H9 (cell line): ENCODE results near the gene TULP3. TPM values are rescaled to one million over a fixed set of nuclear protein-coding genes. Genes with fewer than 3 reads are reported as not detected.

Experiments used
- DNase-seq: peaks from one replicate; pipeline ENCODE4 v3.0.0-alpha.2; 2017
- H2AFZ ChIP-seq: one replicate; pipeline ENCODE4 v1.6.1; 2013; ENCODE audit warnings: mild to moderate bottlenecking, low read length, control low read depth, moderate library complexity
- H2AK5ac ChIP-seq: 2 replicates; pipeline ENCODE4 v1.6.1; 2013; ENCODE audit warnings: low read length, control low read depth, mixed read lengths; ENCODE audit not compliant: insufficient read length
- H2BK120ac ChIP-seq: one replicate; pipeline ENCODE4 v1.6.1; 2013; ENCODE audit warnings: low read depth, mild to moderate bottlenecking, low read length, control low read depth, inconsistent platforms; ENCODE audit not compliant: poor library complexity, severe bottlenecking
- H2BK12ac ChIP-seq: 2 replicates; pipeline ENCODE4 v1.6.1; 2013; ENCODE audit warnings: low read length, control low read depth, mixed read lengths, low read depth; ENCODE audit not compliant: insufficient read length
- H2BK15ac ChIP-seq: 2 replicates; pipeline ENCODE4 v1.6.1; 2013; ENCODE audit warnings: low read depth, low read length, control low read depth
- H2BK20ac ChIP-seq: one replicate; pipeline ENCODE4 v1.6.1; 2013; ENCODE audit warnings: low read depth, mild to moderate bottlenecking, low read length, control low read depth, inconsistent platforms; ENCODE audit not compliant: poor library complexity, severe bottlenecking
- H2BK5ac ChIP-seq: 2 replicates; pipeline ENCODE4 v1.6.1; 2013; ENCODE audit warnings: low read length, control low read depth, mixed read lengths; ENCODE audit not compliant: insufficient read length
- H3K14ac ChIP-seq: 2 replicates; pipeline ENCODE4 v1.6.1; 2013; ENCODE audit warnings: low read length, control low read depth; ENCODE audit not compliant: insufficient read depth
- H3K18ac ChIP-seq: 2 replicates; pipeline ENCODE4 v1.6.1; 2013; ENCODE audit warnings: low read depth, mild to moderate bottlenecking, mixed read lengths, low read length, control low read depth; ENCODE audit not compliant: insufficient read length
- H3K23ac ChIP-seq: 2 replicates; pipeline ENCODE4 v1.6.1; 2013; ENCODE audit warnings: low read length, control low read depth, mixed read lengths, low read depth; ENCODE audit not compliant: insufficient read length
- H3K23me2 ChIP-seq: 2 replicates; pipeline ENCODE4 v1.6.1; 2013; ENCODE audit warnings: low read depth, mild to moderate bottlenecking, mixed read lengths, low read length, control low read depth; ENCODE audit not compliant: insufficient read length, poor library complexity, severe bottlenecking
- H3K27ac ChIP-seq: 2 replicates; pipeline ENCODE4 v1.5.1; 2013; ENCODE audit warnings: low read length, control low read depth, mixed read lengths, low read depth; ENCODE audit not compliant: insufficient read length
- H3K27me3 ChIP-seq: 2 replicates; pipeline ENCODE4 v1.6.1; 2013; ENCODE audit warnings: low read length, control low read depth, inconsistent platforms; ENCODE audit not compliant: insufficient read depth
- H3K4ac ChIP-seq: 2 replicates; pipeline ENCODE4 v1.6.1; 2013; ENCODE audit warnings: low read depth, mild to moderate bottlenecking, control low read depth, inconsistent platforms, low read length, moderate library complexity
- H3K4me1 ChIP-seq: 2 replicates; pipeline ENCODE4 v1.6.1; 2013; ENCODE audit warnings: low read length, control low read depth, inconsistent platforms; ENCODE audit not compliant: insufficient read depth
- H3K4me2 ChIP-seq: 2 replicates; pipeline ENCODE4 v1.6.1; 2013; ENCODE audit warnings: low read length, control low read depth, mixed read lengths; ENCODE audit not compliant: insufficient read length, insufficient read depth
- H3K56ac ChIP-seq: 2 replicates; pipeline ENCODE4 v1.6.1; 2013; ENCODE audit warnings: low read depth, mild to moderate bottlenecking, mixed read lengths, low read length, control low read depth; ENCODE audit not compliant: insufficient read length
- H3K79me1 ChIP-seq: 2 replicates; pipeline ENCODE4 v1.6.1; 2013; ENCODE audit warnings: low read depth, mild to moderate bottlenecking, moderate library complexity, low read length, control low read depth, inconsistent platforms; ENCODE audit not compliant: insufficient read depth, poor library complexity, severe bottlenecking
- H3K79me2 ChIP-seq: 2 replicates; pipeline ENCODE4 v1.6.1; 2013; ENCODE audit warnings: low read length, control low read depth, inconsistent platforms; ENCODE audit not compliant: insufficient read depth
- H3K9ac ChIP-seq: 2 replicates; pipeline ENCODE4 v1.6.1; 2013; ENCODE audit warnings: low read length, control low read depth, mixed read lengths; ENCODE audit not compliant: insufficient read length; ENCODE audit errors: extremely low read depth
- H3K9me3 ChIP-seq: one replicate; pipeline ENCODE4 v1.6.1; 2013; ENCODE audit warnings: low read depth, low read length, inconsistent platforms; ENCODE audit not compliant: control insufficient read depth
- H3T11ph ChIP-seq: one replicate; pipeline ENCODE4 v1.6.1; 2013; ENCODE audit warnings: mild to moderate bottlenecking, low read length, control low read depth, inconsistent platforms
- H4K20me1 ChIP-seq: one replicate; pipeline ENCODE4 v1.6.1; 2013; ENCODE audit not compliant: control insufficient read depth, insufficient read length, insufficient read depth
- H4K5ac ChIP-seq: 2 replicates; pipeline ENCODE4 v1.6.1; 2013; ENCODE audit warnings: low read depth, mild to moderate bottlenecking, mixed read lengths, low read length, control low read depth; ENCODE audit not compliant: insufficient read length
- H4K8ac ChIP-seq: replicated peaks from 2 replicates; pipeline ENCODE4 v1.6.1; 2013; ENCODE audit warnings: low read length, control low read depth, mixed read lengths, low read depth; ENCODE audit not compliant: insufficient read length
- H4K91ac ChIP-seq: 2 replicates; pipeline ENCODE4 v1.6.1; 2013; ENCODE audit warnings: low read depth, mild to moderate bottlenecking, moderate library complexity, mixed read lengths, low read length, control low read depth; ENCODE audit not compliant: insufficient read length
- H3K27ac Mint-ChIP-seq, 3 experiments: 2 replicates in 2 of 3; 3 replicates in 1 of 3; pipeline ENCODE4 v1.8.0; 2020 to 2021; ENCODE audit warnings: mixed read lengths in 3 of 3, mild to moderate bottlenecking in 1 of 3, moderate library complexity in 1 of 3
- H3K27me3 Mint-ChIP-seq: 2 replicates; pipeline ENCODE4 v1.8.0; 2021; ENCODE audit warnings: low read depth, mild to moderate bottlenecking, moderate library complexity, mixed read lengths
- H3K36me3 Mint-ChIP-seq, 3 experiments: 2 replicates in 2 of 3; 3 replicates in 1 of 3; pipeline ENCODE4 v1.8.0; 2020 to 2021; ENCODE audit warnings: low read depth in 3 of 3, mixed read lengths in 3 of 3; ENCODE audit not compliant: insufficient read depth in 1 of 3
- H3K4me1 Mint-ChIP-seq, 2 experiments: 2 replicates each; pipeline ENCODE4 v1.8.0; 2020; ENCODE audit warnings: mixed read lengths in 2 of 2
- H3K4me3 Mint-ChIP-seq, 2 experiments: 2 replicates in 1 of 2; 3 replicates in 1 of 2; pipeline ENCODE4 v1.8.0; 2020 to 2021; ENCODE audit warnings: mild to moderate bottlenecking in 2 of 2, mixed read lengths in 2 of 2, moderate library complexity in 1 of 2
- H3K9me3 Mint-ChIP-seq, 2 experiments: 2 replicates in 1 of 2; 3 replicates in 1 of 2; pipeline ENCODE4 v1.8.0; 2020; ENCODE audit warnings: mild to moderate bottlenecking in 2 of 2, mixed read lengths in 2 of 2, moderate library complexity in 1 of 2
- WGBS: extraction: QIAGEN DNeasy Blood & Tissue Kit; methylation state at CpG from one replicate; pipeline ENCODE4 v1.1.7; 2013; ENCODE audit warnings: missing lambda C conversion rate, low lambda C conversion rate, mixed read lengths; ENCODE audit not compliant: insufficient read length; ENCODE audit errors: extremely low coverage; 5-methylcytosine and 5-hydroxymethylcytosine counted together
- total RNA-seq: library from RNA; stranded (reverse); gene quantifications from 2 replicates; pipeline ENCODE4 v1.2.1, GENCODE V29; 2021
- TF ChIP-seq, protein P1 (sequence below): fragments of 200-600 bp; sonication (generic); conservative IDR thresholded peaks from 3 replicates; pipeline ENCODE4 v1.8.0; 2021; ENCODE audit warnings: antibody characterized with exemption, mild to moderate bottlenecking

TULP3 gene
- total RNA-seq, 1 experiment from 2014 or later, result 22.3 TPM

DNA sequence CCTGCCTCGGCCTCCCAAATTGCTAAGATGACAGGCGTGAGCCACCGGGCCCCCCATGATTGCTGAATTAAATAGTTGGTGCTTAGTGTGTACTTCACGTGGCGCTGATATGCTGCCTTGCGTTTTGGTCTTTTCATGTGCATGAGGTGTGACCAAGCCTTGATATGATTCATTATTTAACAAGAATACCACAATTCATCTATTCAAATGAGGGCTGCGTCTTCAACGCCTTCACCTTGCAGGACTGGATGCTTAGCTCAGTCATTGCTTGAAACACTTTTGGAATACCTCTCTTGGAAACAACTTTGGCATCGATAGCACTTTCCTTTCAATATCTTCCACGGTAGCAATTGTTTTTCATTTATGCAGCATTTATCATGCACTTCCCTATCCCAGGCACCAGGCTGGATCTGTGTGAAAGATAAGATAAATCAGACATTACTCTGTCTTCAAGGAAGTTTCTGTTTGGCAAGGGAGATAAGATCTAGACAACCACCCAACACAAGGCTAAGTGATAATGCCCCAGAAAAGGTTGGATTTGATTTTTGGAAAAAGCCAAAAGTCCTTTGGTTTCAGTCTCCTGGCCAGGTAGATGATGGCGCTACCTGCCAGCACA lies 67.2 kb downstream of the TULP3 start:
- no peak overlapping the region for H3K23ac ChIP-seq
- WGBS, result no CpG with 5 or more reads among the region's 11 CpGs
- no peak overlapping the region for H4K91ac ChIP-seq
- H3T11ph ChIP-seq, result no peak overlapping the region
- H3K14ac ChIP-seq, result no peak overlapping the region
- Mint-ChIP-seq H3K4me3 (peak overlapping the region; percentile 83 to 96), H3K27me3 (peaks cover 6% of the 10 kb centered on the region), H3K27ac (peak overlapping the region in 1 of 3 experiments; percentile 68; a peak in 1 of 7 replicates), H3K36me3 (peaks cover 0 to 7% (median 4%) of the 10 kb centered on the region in 3 experiments; a peak in 4 of 7 replicates), H3K9me3 (no peaks in the 10 kb centered on the region; a peak in 1 of 5 replicates), H3K4me1 (peaks cover 34 to 35% of the 10 kb centered on the region in 2 experiments)
- H2BK15ac ChIP-seq, result no peak overlapping the region
- H2BK20ac ChIP-seq, result no peak overlapping the region
- H3K4me1 ChIP-seq, result no peaks in the 10 kb centered on the region; the same call in 1 of the 2 replicates
- peak overlapping the region; percentile 28 for H2BK120ac ChIP-seq
- H4K5ac ChIP-seq, result no peak overlapping the region
- H2BK5ac ChIP-seq, result no peak overlapping the region
- peak overlapping the region; percentile 80 for H3K4me2 ChIP-seq
- H3K18ac ChIP-seq, result no peak overlapping the region
- no peak overlapping the region for H3K56ac ChIP-seq
- TF ChIP-seq, protein P1, sequence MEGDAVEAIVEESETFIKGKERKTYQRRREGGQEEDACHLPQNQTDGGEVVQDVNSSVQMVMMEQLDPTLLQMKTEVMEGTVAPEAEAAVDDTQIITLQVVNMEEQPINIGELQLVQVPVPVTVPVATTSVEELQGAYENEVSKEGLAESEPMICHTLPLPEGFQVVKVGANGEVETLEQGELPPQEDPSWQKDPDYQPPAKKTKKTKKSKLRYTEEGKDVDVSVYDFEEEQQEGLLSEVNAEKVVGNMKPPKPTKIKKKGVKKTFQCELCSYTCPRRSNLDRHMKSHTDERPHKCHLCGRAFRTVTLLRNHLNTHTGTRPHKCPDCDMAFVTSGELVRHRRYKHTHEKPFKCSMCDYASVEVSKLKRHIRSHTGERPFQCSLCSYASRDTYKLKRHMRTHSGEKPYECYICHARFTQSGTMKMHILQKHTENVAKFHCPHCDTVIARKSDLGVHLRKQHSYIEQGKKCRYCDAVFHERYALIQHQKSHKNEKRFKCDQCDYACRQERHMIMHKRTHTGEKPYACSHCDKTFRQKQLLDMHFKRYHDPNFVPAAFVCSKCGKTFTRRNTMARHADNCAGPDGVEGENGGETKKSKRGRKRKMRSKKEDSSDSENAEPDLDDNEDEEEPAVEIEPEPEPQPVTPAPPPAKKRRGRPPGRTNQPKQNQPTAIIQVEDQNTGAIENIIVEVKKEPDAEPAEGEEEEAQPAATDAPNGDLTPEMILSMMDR, result no peak; the same call in 2 of the 3 replicates
- H3K79me2 ChIP-seq, result peaks cover 18% of the 10 kb centered on the region; the same call in 1 of the 2 replicates
- no peak for DNase-seq
- H4K20me1 ChIP-seq, result peaks cover 3% of the 10 kb centered on the region
- no peak overlapping the region for H4K8ac ChIP-seq
- peak overlapping the region; percentile 19 for H3K27ac ChIP-seq
- H2AK5ac ChIP-seq, result no peak overlapping the region
- H3K27me3 ChIP-seq, result no peaks in the 10 kb centered on the region
- H3K9me3 ChIP-seq, result no peaks in the 10 kb centered on the region
- H2BK12ac ChIP-seq, result no peak overlapping the region
- H3K79me1 ChIP-seq, result no peaks in the 10 kb centered on the region
- H2AFZ ChIP-seq, result no peak overlapping the region
- no peak overlapping the region for H3K4ac ChIP-seq
- peaks cover 21% of the 10 kb centered on the region for H3K23me2 ChIP-seq
- peak overlapping the region; percentile 48 for H3K9ac ChIP-seq
